Thoracic aorta (tissue), 2 donors: ENCODE results near the gene SLC35F3. TPM values are rescaled to one million over a fixed set of nuclear protein-coding genes. Genes with fewer than 3 reads are reported as not detected.
A peak's percentile ranks its signal among the peaks of the same experiment; 100 is the strongest.

ENCODE experiments used
- ATAC-seq: fragments of 150-250 bp; one replicate; pipeline ENCODE4 v1.8.0; 2017; ENCODE audit warnings: low read depth; ENCODE audit not compliant: insufficient number of reproducible peaks, low FRiP score
- DNase-seq: peaks from one replicate; pipeline ENCODE4 v3.0.0-alpha.2; 2020; ENCODE audit warnings: low spot score
- H3K27ac ChIP-seq, 2 donors: fragments of 200-600 bp; sonication (generic); 1 replicate in 1 of 2; 2 replicates in 1 of 2; pipeline ENCODE4 v1.5.1; 2016; ENCODE audit warnings: mild to moderate bottlenecking in 2 of 2, moderate library complexity in 2 of 2
- H3K27me3 ChIP-seq: fragments of 200-600 bp; sonication (generic); replicated peaks from 2 replicates; pipeline ENCODE4 v1.6.0; 2016; ENCODE audit warnings: mild to moderate bottlenecking; ENCODE audit not compliant: insufficient read depth
- H3K36me3 ChIP-seq: fragments of 200-600 bp; sonication (generic); one replicate; pipeline ENCODE4 v1.5.1; 2016
- H3K4me1 ChIP-seq, 2 donors: fragments of 200-600 bp; sonication (generic); 1 replicate in 1 of 2; 2 replicates in 1 of 2; pipeline versions ENCODE4 v1.5.1 to v1.6.0; 2016; ENCODE audit warnings: low read depth in 2 of 2, mild to moderate bottlenecking in 1 of 2; ENCODE audit not compliant: control insufficient read depth in 1 of 2
- H3K4me3 ChIP-seq: fragments of 200-600 bp; sonication (generic); 2 replicates; pipeline ENCODE4 v1.5.1; 2016; ENCODE audit warnings: mild to moderate bottlenecking
- H3K9me3 ChIP-seq: fragments of 200-600 bp; sonication (generic); 2 replicates; pipeline ENCODE4 v1.5.1; 2016
- total RNA-seq, 2 donors: library from RNA; depleted of rRNA; stranded (reverse); fragments of >200 nt; gene quantifications; one replicate each; pipeline versions ENCODE4 v1.1.0 to v1.2.3, GENCODE V29; 2016
- TF ChIP-seq, protein P1 (sequence below): fragments of 200-600 bp; sonication (generic); IDR thresholded peaks from one replicate; pipeline ENCODE4 v1.5.1; 2019; ENCODE audit warnings: antibody characterized with exemption

The SLC35F3 gene
- total RNA-seq, 2 donors from 2014 or later = not detected

GRCh38 chr1:234310460-234310817, 406.0 kb downstream of the SLC35F3 start:
- peak; percentile 38 for ATAC-seq
- H3K4me3 ChIP-seq = peak overlapping the region; percentile 56

DNA sequence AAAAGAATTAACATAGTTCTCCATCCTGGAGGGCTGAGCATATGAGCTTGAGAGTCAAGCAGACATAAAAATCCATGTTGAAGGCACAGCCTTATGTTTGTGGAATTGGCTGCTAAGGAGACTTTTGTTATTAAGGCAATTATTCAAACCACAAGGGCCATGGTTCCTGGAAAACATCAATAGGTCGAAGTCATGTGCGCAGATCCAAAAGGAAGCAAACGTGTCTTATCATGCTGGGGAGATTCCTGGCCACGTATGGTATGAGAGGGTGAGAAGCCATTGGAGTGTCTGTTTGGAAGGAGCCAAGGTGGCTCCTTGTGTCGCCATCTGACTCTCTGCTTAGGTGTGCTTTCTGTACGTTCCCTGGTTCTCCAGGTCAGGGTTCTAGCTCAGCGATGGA, 406.9 kb downstream of the SLC35F3 start:
- Histone ChIP-seq H3K9me3 (no peaks in the 10 kb centered on the region), H3K27me3 (no peaks in the 10 kb centered on the region), H3K4me3 (no peak overlapping the region), H3K36me3 (no peaks in the 10 kb centered on the region), H3K27ac (no peak overlapping the region), H3K4me1 (peaks cover 5 to 17% of the 10 kb centered on the region in 2 donors)
- DNase-seq (no peak), ATAC-seq (no peak)
- TF ChIP-seq, protein P1, sequence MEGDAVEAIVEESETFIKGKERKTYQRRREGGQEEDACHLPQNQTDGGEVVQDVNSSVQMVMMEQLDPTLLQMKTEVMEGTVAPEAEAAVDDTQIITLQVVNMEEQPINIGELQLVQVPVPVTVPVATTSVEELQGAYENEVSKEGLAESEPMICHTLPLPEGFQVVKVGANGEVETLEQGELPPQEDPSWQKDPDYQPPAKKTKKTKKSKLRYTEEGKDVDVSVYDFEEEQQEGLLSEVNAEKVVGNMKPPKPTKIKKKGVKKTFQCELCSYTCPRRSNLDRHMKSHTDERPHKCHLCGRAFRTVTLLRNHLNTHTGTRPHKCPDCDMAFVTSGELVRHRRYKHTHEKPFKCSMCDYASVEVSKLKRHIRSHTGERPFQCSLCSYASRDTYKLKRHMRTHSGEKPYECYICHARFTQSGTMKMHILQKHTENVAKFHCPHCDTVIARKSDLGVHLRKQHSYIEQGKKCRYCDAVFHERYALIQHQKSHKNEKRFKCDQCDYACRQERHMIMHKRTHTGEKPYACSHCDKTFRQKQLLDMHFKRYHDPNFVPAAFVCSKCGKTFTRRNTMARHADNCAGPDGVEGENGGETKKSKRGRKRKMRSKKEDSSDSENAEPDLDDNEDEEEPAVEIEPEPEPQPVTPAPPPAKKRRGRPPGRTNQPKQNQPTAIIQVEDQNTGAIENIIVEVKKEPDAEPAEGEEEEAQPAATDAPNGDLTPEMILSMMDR = no peak

More at GRCh38 chr1:234310460-234310817, 406.0 kb downstream of the SLC35F3 start:
- H3K36me3 ChIP-seq = no peaks in the 10 kb centered on the region
- H3K27ac ChIP-seq = peak overlapping the region; percentile 58 to 62
- peaks cover 5 to 17% of the 10 kb centered on the region in 2 donors for H3K4me1 ChIP-seq
- TF ChIP-seq, protein P1 = no peak
- no peaks in the 10 kb centered on the region for H3K27me3 ChIP-seq
- DNase-seq = no peak
- no peaks in the 10 kb centered on the region for H3K9me3 ChIP-seq

DNA sequence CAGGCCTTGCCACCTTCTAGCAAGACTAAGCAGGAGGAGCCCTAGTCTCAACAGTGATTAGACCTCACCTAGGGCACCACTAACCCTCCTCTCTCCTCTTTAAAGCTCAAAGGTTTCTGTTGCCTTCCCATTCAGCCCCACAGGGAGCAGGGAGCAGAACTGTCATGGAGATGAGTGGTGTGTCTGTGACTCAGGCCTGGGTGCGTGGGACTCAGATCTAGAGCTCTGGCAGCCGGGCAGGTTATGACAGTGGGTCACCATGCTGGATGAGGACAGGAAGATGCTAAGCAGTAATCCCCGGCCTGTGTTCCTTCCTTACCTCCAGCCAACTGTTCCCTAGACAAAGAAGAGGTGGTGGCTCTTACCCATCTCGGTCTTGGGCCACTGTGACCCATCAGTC, 408.7 kb downstream of the SLC35F3 start:
- Histone ChIP-seq H3K4me3 (no peak overlapping the region), H3K27me3 (no peaks in the 10 kb centered on the region), H3K27ac (no peak overlapping the region), H3K36me3 (no peaks in the 10 kb centered on the region), H3K9me3 (no peaks in the 10 kb centered on the region), H3K4me1 (peaks cover 5 to 17% of the 10 kb centered on the region in 2 donors)
- TF ChIP-seq, protein P1 = no peak
- no peak for ATAC-seq
- DNase-seq = no peak

GRCh38 chr1:234315091-234315541, 410.6 kb downstream of the SLC35F3 start:
- TF ChIP-seq, protein P1 = no peak
- no peak for DNase-seq
- no peak overlapping the region for H3K4me3 ChIP-seq
- H3K36me3 ChIP-seq = no peaks in the 10 kb centered on the region
- no peaks in the 10 kb centered on the region for H3K9me3 ChIP-seq
- peaks cover 5 to 9% of the 10 kb centered on the region in 2 donors for H3K4me1 ChIP-seq
- H3K27me3 ChIP-seq = no peaks in the 10 kb centered on the region
- no peak overlapping the region for H3K27ac ChIP-seq
- no peak for ATAC-seq

GRCh38 chr1:234315588-234315987, 411.1 kb downstream of the SLC35F3 start:
- Histone ChIP-seq H3K27me3 (no peaks in the 10 kb centered on the region), H3K4me3 (no peak overlapping the region), H3K27ac (no peak overlapping the region), H3K9me3 (no peaks in the 10 kb centered on the region), H3K4me1 (peaks cover 4 to 6% of the 10 kb centered on the region in 2 donors), H3K36me3 (no peaks in the 10 kb centered on the region)
- no peak for ATAC-seq
- no peak for DNase-seq
- TF ChIP-seq, protein P1 = no peak
